ENCODE measurements around the gene ARID1B.

The ARID1B gene

GRCh38 chr6:156852858-156853216 is 75.7 kb downstream of the ARID1B start:
- H3K27ac ChIP-seq (ENCODE audit: low read depth, low read length) = peak overlapping the region; percentile 46
- H3K9me2 ChIP-seq (replicated peaks; ENCODE audit: insufficient read depth, low read length) = no peaks in the 10 kb centered on the region
- peak overlapping the region; percentile 46 for H3K4me2 ChIP-seq (ENCODE audit: low read depth, low read length, poor library complexity, severe bottlenecking)
- H3K36me3 ChIP-seq (ENCODE audit: low read length) = no peaks in the 10 kb centered on the region
- TF ChIP-seq EZH2phosphoT487 (conservative IDR thresholded peaks at IDR 0.05; ENCODE audit: low read length) = no peak
- TF ChIP-seq CTCF (IDR thresholded peaks at IDR 0.05; ENCODE audit: insufficient read depth, low read length, poor library complexity, severe bottlenecking) = no peak
- peaks cover 26% of the 10 kb centered on the region for H3F3A ChIP-seq (ENCODE audit: insufficient read depth)
- H2AFZ ChIP-seq (ENCODE audit: low read depth, low read length, severe bottlenecking) = no peak overlapping the region
- no peak overlapping the region for H3K4me3 ChIP-seq (ENCODE audit: insufficient read depth, low read length, poor library complexity, severe bottlenecking)
- H3K9ac ChIP-seq (ENCODE audit: low read length) = no peak overlapping the region
- H4K20me1 ChIP-seq (ENCODE audit: low read depth, low read length) = peaks cover 35% of the 10 kb centered on the region
- H3K27me3 ChIP-seq (ENCODE audit: low read length) = no peaks in the 10 kb centered on the region
- H3K79me2 ChIP-seq (ENCODE audit: insufficient read depth, low read length) = peaks cover 82% of the 10 kb centered on the region
- no peaks in the 10 kb centered on the region for H3K9me3 ChIP-seq (ENCODE audit: insufficient read depth, low read length)

GRCh38 chr6:156853733-156854132 is 76.6 kb downstream of the ARID1B start:
- no peak for TF ChIP-seq CTCF (IDR thresholded peaks at IDR 0.05; ENCODE audit: insufficient read depth, low read length, poor library complexity, severe bottlenecking)
- no peak for TF ChIP-seq EZH2phosphoT487 (conservative IDR thresholded peaks at IDR 0.05; ENCODE audit: low read length)
- Histone ChIP-seq H3K9me2 (replicated peaks; ENCODE audit: insufficient read depth, low read length) (no peaks in the 10 kb centered on the region), H2AFZ (ENCODE audit: low read depth, low read length, severe bottlenecking) (no peak overlapping the region), H3K4me2 (ENCODE audit: low read depth, low read length, poor library complexity, severe bottlenecking) (no peak overlapping the region), H3K9me3 (ENCODE audit: insufficient read depth, low read length) (no peaks in the 10 kb centered on the region), H3K9ac (ENCODE audit: low read length) (no peak overlapping the region), H3F3A (ENCODE audit: insufficient read depth) (peaks cover 26% of the 10 kb centered on the region), H3K27ac (ENCODE audit: low read depth, low read length) (no peak overlapping the region), H3K27me3 (ENCODE audit: low read length) (no peaks in the 10 kb centered on the region), H3K4me3 (ENCODE audit: insufficient read depth, low read length, poor library complexity, severe bottlenecking) (no peak overlapping the region), H3K79me2 (ENCODE audit: insufficient read depth, low read length) (peaks cover 89% of the 10 kb centered on the region), H4K20me1 (ENCODE audit: low read depth, low read length) (peaks cover 35% of the 10 kb centered on the region), H3K36me3 (ENCODE audit: low read length) (no peaks in the 10 kb centered on the region)

- no peak overlapping the region for H3K9ac ChIP-seq (ENCODE audit: low read length)
- no peak overlapping the region for H3K27ac ChIP-seq (ENCODE audit: low read depth, low read length)
- no peaks in the 10 kb centered on the region for H3K9me3 ChIP-seq (ENCODE audit: insufficient read depth, low read length)
- peaks cover 20% of the 10 kb centered on the region for H3F3A ChIP-seq (ENCODE audit: insufficient read depth)
- no peaks in the 10 kb centered on the region for H3K36me3 ChIP-seq (ENCODE audit: low read length)
- H3K4me3 ChIP-seq (ENCODE audit: insufficient read depth, low read length, poor library complexity, severe bottlenecking) = no peak overlapping the region
- no peaks in the 10 kb centered on the region for H3K27me3 ChIP-seq (ENCODE audit: low read length)
- peaks cover 96% of the 10 kb centered on the region for H3K79me2 ChIP-seq (ENCODE audit: insufficient read depth, low read length)
- H3K9me2 ChIP-seq (replicated peaks; ENCODE audit: insufficient read depth, low read length) = no peaks in the 10 kb centered on the region
- no peak overlapping the region for H3K4me2 ChIP-seq (ENCODE audit: low read depth, low read length, poor library complexity, severe bottlenecking)
- H2AFZ ChIP-seq (ENCODE audit: low read depth, low read length, severe bottlenecking) = no peak overlapping the region
- H4K20me1 ChIP-seq (ENCODE audit: low read depth, low read length) = peaks cover 29% of the 10 kb centered on the region
- TF ChIP-seq EZH2phosphoT487 (conservative IDR thresholded peaks at IDR 0.05; ENCODE audit: low read length) = no peak
These were observed 77.4 kb downstream of the ARID1B start for GRCh38 chr6:156854466-156855161.

- Histone ChIP-seq H3K36me3 (ENCODE audit: low read length) (no peaks in the 10 kb centered on the region), H3K9me3 (ENCODE audit: insufficient read depth, low read length) (no peaks in the 10 kb centered on the region), H3K9ac (ENCODE audit: low read length) (no peak overlapping the region), H3F3A (ENCODE audit: insufficient read depth) (no peaks in the 10 kb centered on the region), H3K27me3 (ENCODE audit: low read length) (no peaks in the 10 kb centered on the region), H3K4me3 (ENCODE audit: insufficient read depth, low read length, poor library complexity, severe bottlenecking) (no peak overlapping the region), H3K9me2 (replicated peaks; ENCODE audit: insufficient read depth, low read length) (no peaks in the 10 kb centered on the region), H2AFZ (ENCODE audit: low read depth, low read length, severe bottlenecking) (no peak overlapping the region), H3K4me2 (ENCODE audit: low read depth, low read length, poor library complexity, severe bottlenecking) (no peak overlapping the region), H3K79me2 (ENCODE audit: insufficient read depth, low read length) (peaks cover 96% of the 10 kb centered on the region), H4K20me1 (ENCODE audit: low read depth, low read length) (peaks cover 13% of the 10 kb centered on the region), H3K27ac (ENCODE audit: low read depth, low read length) (no peak overlapping the region)
- TF ChIP-seq CTCF (IDR thresholded peaks at IDR 0.05; ENCODE audit: insufficient read depth, low read length, poor library complexity, severe bottlenecking) (no peak), EZH2phosphoT487 (conservative IDR thresholded peaks at IDR 0.05; ENCODE audit: low read length) (no peak)
These were observed 80.4 kb downstream of the ARID1B start for GRCh38 chr6:156857573-156857972.
